VCaP (cell line): ENCODE measurements around the gene OR4D1.

Experiments
- H3K27ac ChIP-seq: fragments of 450-650 bp; 2 replicates; pipeline ENCODE4 v1.5.1; 2017
- TF ChIP-seq, protein P1 (sequence below): fragments of 450-650 bp; conservative IDR thresholded peaks from 2 replicates; pipeline ENCODE4 v1.5.1; 2017; ENCODE audit warnings: mild to moderate bottlenecking, moderate library complexity

Gene OR4D1

DNA sequence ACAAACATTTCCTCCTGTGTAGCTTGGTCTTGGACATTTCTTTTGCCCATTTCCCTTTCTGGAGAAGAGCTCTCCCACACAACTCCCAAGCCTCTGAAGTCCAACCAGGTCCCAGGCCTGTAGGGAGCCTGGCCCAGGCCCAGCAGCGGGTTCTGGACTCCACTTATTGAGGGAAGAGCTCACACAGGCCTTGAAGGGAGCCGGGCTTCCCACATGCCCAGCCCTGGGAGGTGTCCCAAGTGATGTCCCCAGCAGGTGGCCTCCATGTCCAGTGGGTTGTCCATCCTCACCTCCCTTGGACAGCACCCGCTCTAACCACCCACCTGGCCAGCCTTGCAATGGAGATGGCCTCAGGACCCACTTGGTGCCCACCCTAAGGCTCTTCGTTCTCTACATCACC, 38.4 kb downstream of the OR4D1 start:
- TF ChIP-seq, protein P1, sequence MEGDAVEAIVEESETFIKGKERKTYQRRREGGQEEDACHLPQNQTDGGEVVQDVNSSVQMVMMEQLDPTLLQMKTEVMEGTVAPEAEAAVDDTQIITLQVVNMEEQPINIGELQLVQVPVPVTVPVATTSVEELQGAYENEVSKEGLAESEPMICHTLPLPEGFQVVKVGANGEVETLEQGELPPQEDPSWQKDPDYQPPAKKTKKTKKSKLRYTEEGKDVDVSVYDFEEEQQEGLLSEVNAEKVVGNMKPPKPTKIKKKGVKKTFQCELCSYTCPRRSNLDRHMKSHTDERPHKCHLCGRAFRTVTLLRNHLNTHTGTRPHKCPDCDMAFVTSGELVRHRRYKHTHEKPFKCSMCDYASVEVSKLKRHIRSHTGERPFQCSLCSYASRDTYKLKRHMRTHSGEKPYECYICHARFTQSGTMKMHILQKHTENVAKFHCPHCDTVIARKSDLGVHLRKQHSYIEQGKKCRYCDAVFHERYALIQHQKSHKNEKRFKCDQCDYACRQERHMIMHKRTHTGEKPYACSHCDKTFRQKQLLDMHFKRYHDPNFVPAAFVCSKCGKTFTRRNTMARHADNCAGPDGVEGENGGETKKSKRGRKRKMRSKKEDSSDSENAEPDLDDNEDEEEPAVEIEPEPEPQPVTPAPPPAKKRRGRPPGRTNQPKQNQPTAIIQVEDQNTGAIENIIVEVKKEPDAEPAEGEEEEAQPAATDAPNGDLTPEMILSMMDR: no peak
- no peak overlapping the region for H3K27ac ChIP-seq

DNA sequence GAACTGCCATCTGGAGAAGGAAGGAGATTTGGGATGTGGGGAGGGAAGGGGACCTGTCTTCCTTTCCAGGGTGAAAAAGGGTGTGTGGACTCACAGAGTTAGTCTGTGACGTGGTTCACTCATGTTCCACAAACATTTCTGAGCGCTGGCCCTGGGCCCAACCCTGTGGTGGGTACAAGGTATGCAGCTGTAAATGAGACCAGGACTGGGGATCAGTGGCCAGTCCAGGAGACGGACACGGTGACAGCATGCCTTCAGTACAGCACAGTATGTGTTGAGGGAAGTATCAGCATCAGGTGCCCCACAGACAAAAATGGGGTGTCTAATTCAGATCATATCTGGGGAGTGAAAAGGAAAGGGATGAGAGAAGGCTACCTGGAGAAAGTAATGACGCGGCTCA, 38.9 kb downstream of the OR4D1 start:
- TF ChIP-seq, protein P1: no peak
- H3K27ac ChIP-seq: no peak overlapping the region

DNA sequence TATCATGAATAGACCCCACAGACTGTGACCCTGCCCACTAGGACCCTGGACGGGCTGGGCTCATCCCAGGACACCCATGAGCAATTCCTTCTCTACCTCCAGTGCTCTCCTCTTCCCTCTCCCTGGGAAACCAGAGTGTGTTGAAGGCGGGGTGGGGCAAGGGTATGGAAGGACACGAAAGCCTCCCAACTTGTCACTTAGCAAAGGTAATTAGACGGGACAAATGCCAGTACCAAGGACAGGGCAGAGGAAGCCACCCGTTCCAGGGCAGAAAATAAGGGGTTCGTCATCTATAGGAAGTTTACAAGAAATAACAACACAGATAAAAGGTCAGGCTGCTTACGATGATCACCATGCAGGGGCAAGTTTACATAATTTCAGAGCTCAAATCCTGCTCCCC, 39.5 kb downstream of the OR4D1 start:
- TF ChIP-seq, protein P1: no peak
- no peak overlapping the region for H3K27ac ChIP-seq

DNA sequence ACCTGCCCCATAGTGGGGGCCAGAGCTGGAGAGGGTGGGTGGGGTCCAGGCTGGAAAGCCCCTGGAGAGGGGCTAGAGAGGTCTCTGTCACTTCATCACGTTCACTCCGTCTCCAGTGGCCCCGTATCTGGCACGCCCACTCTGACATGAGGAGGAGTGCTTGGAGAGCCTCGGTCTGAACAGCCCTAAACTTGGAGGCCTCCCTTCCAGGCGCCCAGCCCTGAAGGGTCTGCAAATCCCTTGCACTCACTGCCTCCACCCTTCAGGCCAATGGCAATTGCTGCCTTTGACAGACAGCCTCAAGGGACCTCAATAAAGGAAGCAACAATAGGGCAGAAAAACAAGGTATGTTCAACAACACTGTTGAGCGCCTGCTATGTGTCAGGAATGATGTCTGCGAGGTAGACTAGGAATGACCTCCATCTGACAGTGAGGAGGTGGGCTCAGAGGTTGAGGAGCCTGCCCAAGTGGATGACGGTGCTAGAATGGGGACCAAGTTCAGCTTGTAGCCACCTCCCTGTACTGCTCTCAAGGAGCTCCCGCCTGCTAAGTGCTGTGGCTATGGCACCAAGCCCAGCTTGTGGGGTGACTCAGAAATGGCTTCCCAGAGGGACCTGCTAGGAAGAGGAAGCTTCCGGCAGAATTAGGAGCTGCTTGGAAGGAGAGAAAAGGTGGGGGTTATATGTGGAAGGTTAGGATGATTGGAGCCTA, 41.4 kb downstream of the OR4D1 start:
- TF ChIP-seq, protein P1: no peak
- H3K27ac ChIP-seq: no peak overlapping the region

DNA sequence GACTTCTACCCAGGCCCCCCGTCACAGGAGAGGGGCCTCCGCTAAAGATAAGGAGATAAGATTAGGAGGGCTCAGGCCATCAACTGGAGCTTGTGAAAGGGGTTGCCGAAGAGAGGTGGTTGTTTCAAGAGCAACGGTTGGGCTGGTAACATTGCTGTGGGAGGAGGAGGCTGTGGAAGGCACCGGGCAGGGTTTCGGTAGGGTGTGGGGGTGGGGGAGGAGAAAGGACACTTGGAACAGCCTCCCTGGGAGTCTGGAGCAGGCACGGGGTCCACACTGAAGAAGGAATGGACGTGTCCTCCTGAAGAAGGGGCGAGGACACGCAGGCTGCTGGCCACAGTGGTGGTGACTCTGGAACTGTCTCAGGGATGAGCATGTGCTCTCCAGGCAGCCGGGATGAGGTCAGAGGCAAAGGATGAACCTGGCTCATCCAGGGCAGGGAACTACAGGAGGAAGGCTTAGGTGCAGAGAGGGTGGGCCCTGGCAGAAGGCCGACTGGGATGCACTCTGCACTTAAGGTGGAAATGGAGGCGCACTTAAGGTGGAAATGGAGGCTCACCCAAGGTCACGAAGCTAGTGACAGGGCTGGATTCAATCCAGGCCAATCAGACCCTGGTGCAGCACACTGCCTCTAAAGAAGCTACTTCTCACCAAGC, 43.2 kb downstream of the OR4D1 start:
- no peak overlapping the region for H3K27ac ChIP-seq
- TF ChIP-seq, protein P1: no peak

DNA sequence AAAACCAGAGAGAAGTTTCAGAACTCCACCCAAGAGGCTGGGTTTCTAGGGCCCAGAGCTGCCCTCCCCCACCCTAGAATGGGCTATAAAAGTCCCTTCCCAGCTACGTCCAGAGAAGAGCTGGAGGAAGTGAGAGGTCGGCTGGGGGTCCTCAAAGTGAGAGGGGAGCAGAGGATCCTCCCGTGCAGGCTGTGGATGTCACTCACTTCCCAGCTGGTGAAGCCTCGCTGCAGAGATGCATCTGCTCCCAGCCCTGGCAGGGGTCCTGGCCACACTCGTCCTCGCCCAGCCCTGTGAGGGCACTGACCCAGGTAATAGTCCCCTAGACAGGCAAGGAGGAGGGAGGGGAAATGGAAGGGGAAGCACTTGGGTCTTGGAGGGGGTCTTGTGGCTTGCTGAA, 44.4 kb downstream of the OR4D1 start, which contains the start of gene EPX:
EPX (plus strand) TSS at position 115 of the 400 bp plus-strand sequence; CDS start at position 236, 121 bp downstream.
- TF ChIP-seq, protein P1: no peak
- no peak within 1 kb of the TSS for H3K27ac ChIP-seq

DNA sequence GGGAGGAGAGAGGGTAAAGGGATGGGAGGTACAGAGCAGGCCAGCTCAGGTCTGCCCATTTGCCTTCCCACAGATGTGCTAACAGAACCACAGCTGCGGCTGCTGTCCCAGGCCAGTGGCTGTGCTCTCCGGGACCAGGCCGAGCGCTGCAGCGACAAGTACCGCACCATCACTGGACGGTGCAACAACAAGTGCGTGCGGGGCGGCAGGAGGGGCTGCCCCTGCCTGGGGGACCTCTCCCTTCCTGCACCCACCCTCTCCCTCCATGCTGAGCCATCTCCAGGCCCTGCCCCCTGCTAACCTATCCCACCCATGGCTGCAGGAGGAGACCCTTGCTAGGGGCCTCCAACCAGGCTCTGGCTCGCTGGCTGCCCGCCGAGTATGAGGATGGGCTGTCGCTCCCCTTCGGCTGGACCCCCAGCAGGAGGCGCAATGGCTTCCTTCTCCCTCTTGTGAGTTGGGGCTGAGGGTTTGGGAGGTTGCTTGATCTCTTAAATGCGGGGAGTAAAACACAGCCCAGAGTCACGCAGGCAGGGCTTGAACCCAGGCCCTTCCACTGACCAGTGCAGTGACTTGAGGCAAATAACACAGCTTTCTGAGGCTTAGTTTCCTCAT, 45.6 kb downstream of the OR4D1 start:
- TF ChIP-seq, protein P1: no peak

More for the DNA sequence above, 45.6 kb downstream of the OR4D1 start:
- no peak overlapping the region for H3K27ac ChIP-seq
